Right atrium auricular region (tissue), 2 donors: ENCODE results near the gene LNPEP. TPM values are rescaled to one million over a fixed set of nuclear protein-coding genes. Genes with fewer than 3 reads are reported as not detected.

ENCODE experiments used
- DNase-seq: peaks from one replicate; pipeline ENCODE4 v3.0.0-alpha.2; 2019; ENCODE audit warnings: low spot score
- H3K27ac ChIP-seq, 2 donors: fragments of 200-600 bp; sonication (generic); 1 replicate in 1 of 2; 2 replicates in 1 of 2; pipeline ENCODE4 v1.5.1; 2016 to 2019
- H3K27me3 ChIP-seq, 2 donors: fragments of 200-600 bp; sonication (generic); one replicate each; pipeline versions ENCODE4 v1.5.1 to v1.6.0; 2017 to 2019
- H3K36me3 ChIP-seq: fragments of 200-600 bp; sonication (generic); one replicate; pipeline ENCODE4 v1.5.1; 2016
- H3K4me1 ChIP-seq, 2 donors: fragments of 200-600 bp; sonication (generic); one replicate each; pipeline versions ENCODE4 v1.5.1 to v1.6.0; 2017 to 2019
- H3K4me3 ChIP-seq, 2 donors: fragments of 200-600 bp; sonication (generic); 1 replicate in 1 of 2; 2 replicates in 1 of 2; pipeline ENCODE4 v1.5.1; 2017 to 2019; ENCODE audit warnings: mild to moderate bottlenecking in 1 of 2, moderate library complexity in 1 of 2
- H3K9me3 ChIP-seq, 2 donors: fragments of 200-600 bp; sonication (generic); one replicate each; pipeline ENCODE4 v1.5.1; 2019
- total RNA-seq, 2 donors: library from RNA; depleted of rRNA; stranded (reverse); fragments of >200 nt; gene quantifications; one replicate each; pipeline ENCODE4 v1.1.0, GENCODE V29; 2016
- TF ChIP-seq, protein P1 (sequence below), 2 donors: fragments of 200-600 bp; sonication (generic); IDR thresholded peaks; one replicate each; pipeline ENCODE4 v1.5.1; 2019; ENCODE audit warnings: antibody characterized with exemption in 2 of 2

LNPEP gene
- total RNA-seq, 2 donors from 2014 or later, result 50.2 to 60.0 TPM

GRCh38 chr5:97019435-97020117 is 83.7 kb downstream of the LNPEP start:
- no peak for DNase-seq
- Histone ChIP-seq H3K27ac (no peak overlapping the region), H3K36me3 (peaks cover 64% of the 10 kb centered on the region), H3K4me1 (no peaks in the 10 kb centered on the region), H3K27me3 (no peaks in the 10 kb centered on the region), H3K4me3 (no peak overlapping the region), H3K9me3 (no peaks in the 10 kb centered on the region)
- TF ChIP-seq, protein P1, sequence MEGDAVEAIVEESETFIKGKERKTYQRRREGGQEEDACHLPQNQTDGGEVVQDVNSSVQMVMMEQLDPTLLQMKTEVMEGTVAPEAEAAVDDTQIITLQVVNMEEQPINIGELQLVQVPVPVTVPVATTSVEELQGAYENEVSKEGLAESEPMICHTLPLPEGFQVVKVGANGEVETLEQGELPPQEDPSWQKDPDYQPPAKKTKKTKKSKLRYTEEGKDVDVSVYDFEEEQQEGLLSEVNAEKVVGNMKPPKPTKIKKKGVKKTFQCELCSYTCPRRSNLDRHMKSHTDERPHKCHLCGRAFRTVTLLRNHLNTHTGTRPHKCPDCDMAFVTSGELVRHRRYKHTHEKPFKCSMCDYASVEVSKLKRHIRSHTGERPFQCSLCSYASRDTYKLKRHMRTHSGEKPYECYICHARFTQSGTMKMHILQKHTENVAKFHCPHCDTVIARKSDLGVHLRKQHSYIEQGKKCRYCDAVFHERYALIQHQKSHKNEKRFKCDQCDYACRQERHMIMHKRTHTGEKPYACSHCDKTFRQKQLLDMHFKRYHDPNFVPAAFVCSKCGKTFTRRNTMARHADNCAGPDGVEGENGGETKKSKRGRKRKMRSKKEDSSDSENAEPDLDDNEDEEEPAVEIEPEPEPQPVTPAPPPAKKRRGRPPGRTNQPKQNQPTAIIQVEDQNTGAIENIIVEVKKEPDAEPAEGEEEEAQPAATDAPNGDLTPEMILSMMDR (IDR thresholded peaks at IDR 0.05), result no peak

DNA sequence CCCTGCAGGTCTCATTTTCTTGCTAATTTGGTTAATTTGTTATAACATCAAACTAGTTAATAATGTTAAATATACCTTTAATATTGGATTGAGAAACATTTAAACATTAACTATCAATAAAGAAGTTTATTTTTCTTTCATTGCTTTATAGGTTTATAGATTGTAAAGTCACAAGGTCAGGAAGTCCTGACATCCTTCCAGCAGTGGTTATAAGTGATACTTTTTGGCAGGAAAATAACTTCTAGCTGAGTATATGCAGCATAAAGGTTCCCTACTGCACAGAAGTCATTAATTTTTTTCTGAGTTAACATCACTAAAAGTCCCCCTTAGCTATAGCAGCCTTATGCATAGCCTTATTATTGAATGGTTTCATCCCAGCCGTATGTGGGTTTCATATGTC is 85.5 kb downstream of the LNPEP start:
- Histone ChIP-seq H3K4me3 (no peak overlapping the region), H3K36me3 (peaks cover 66% of the 10 kb centered on the region), H3K27me3 (no peaks in the 10 kb centered on the region), H3K9me3 (no peaks in the 10 kb centered on the region), H3K27ac (no peak overlapping the region), H3K4me1 (no peaks in the 10 kb centered on the region)
- TF ChIP-seq, protein P1 (IDR thresholded peaks at IDR 0.05), result no peak
- DNase-seq, result no peak

- TF ChIP-seq, protein P1 (IDR thresholded peaks at IDR 0.05), result no peak
- H3K36me3 ChIP-seq, result peaks cover 71% of the 10 kb centered on the region
- no peak overlapping the region for H3K4me3 ChIP-seq
- no peaks in the 10 kb centered on the region for H3K9me3 ChIP-seq
- no peak overlapping the region for H3K27ac ChIP-seq
- no peaks in the 10 kb centered on the region for H3K4me1 ChIP-seq
- no peaks in the 10 kb centered on the region for H3K27me3 ChIP-seq
- DNase-seq, result no peak
Observed at GRCh38 chr5:97022898-97023297, 87.0 kb downstream of the LNPEP start.

- no peaks in the 10 kb centered on the region for H3K27me3 ChIP-seq
- no peak overlapping the region for H3K4me3 ChIP-seq
- H3K4me1 ChIP-seq, result no peaks in the 10 kb centered on the region
- TF ChIP-seq, protein P1 (IDR thresholded peaks at IDR 0.05), result no peak
- H3K27ac ChIP-seq, result no peak overlapping the region
- H3K9me3 ChIP-seq, result no peaks in the 10 kb centered on the region
- no peak for DNase-seq
- H3K36me3 ChIP-seq, result peaks cover 74% of the 10 kb centered on the region
Observed at GRCh38 chr5:97026721-97027120, 90.8 kb downstream of the LNPEP start.

DNA sequence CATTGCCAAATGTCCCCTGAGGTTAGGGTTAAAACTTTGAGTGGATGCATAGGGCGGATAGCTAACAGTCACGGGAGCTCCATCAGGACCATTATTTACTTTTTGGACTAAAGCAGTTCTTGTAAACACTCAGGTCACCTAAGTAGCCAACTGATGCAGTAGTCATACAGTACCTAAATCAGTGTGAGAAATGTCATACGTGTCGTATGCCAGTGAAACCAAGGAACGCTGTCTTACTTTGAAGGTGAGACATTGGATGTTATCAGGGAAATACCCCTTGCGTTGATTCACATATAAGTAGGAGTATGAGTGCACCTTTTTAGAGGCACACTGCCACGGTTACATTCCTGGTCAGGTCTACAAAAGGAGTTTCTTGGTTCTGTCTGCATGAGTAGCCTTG is 101.9 kb downstream of the LNPEP start:
- Histone ChIP-seq H3K4me3 (no peak overlapping the region), H3K9me3 (no peaks in the 10 kb centered on the region), H3K27me3 (no peaks in the 10 kb centered on the region), H3K4me1 (no peaks in the 10 kb centered on the region), H3K27ac (no peak overlapping the region), H3K36me3 (peaks cover 8% of the 10 kb centered on the region)
- TF ChIP-seq, protein P1 (IDR thresholded peaks at IDR 0.05), result no peak
- no peak for DNase-seq

GRCh38 chr5:97041239-97041638 is 105.4 kb downstream of the LNPEP start:
- peaks cover 0 to 10% of the 10 kb centered on the region in 2 donors for H3K4me1 ChIP-seq
- DNase-seq, result no peak
- H3K9me3 ChIP-seq, result no peaks in the 10 kb centered on the region
- no peak overlapping the region for H3K4me3 ChIP-seq
- TF ChIP-seq, protein P1 (IDR thresholded peaks at IDR 0.05), result no peak
- H3K27ac ChIP-seq, result no peak overlapping the region
- H3K27me3 ChIP-seq, result no peaks in the 10 kb centered on the region
- H3K36me3 ChIP-seq, result peaks cover 8% of the 10 kb centered on the region
